Ascending aorta (tissue), 2 donors: ENCODE data around the gene SMARCE1. TPM values are rescaled to one million over a fixed set of nuclear protein-coding genes. Genes with fewer than 3 reads are reported as not detected.
A peak's percentile ranks its signal among the peaks of the same experiment; 100 is the strongest.

Experiments used
- DNase-seq, 2 donors: peaks; one replicate each; pipeline ENCODE4 v3.0.0-alpha.2; 2019; ENCODE audit warnings: low spot score in 2 of 2
- H3K27ac ChIP-seq, 2 donors: fragments of 200-600 bp; sonication (generic); one replicate each; pipeline ENCODE4 v1.5.1; 2016 to 2017; ENCODE audit warnings: mild to moderate bottlenecking in 1 of 2
- H3K27me3 ChIP-seq: fragments of 200-600 bp; sonication (generic); one replicate; pipeline ENCODE4 v1.5.1; 2017
- H3K36me3 ChIP-seq, 2 donors: fragments of 200-600 bp; sonication (generic); one replicate each; pipeline ENCODE4 v1.5.1; 2016
- H3K4me1 ChIP-seq, 2 donors: fragments of 200-600 bp; sonication (generic); one replicate each; pipeline ENCODE4 v1.5.1; 2016 to 2017; ENCODE audit warnings: mild to moderate bottlenecking in 1 of 2
- H3K4me3 ChIP-seq, 2 donors: fragments of 200-600 bp; sonication (generic); one replicate each; pipeline ENCODE4 v1.5.1; 2016 to 2017; ENCODE audit warnings: mild to moderate bottlenecking in 1 of 2
- H3K9me3 ChIP-seq, 2 donors: fragments of 200-600 bp; sonication (generic); one replicate each; pipeline ENCODE4 v1.5.1; 2016
- CTCF ChIP-seq, 3 experiments: fragments of 200-600 bp in 2 of 3; fragments of 450-650 bp in 1 of 3; sonication (generic) in 2 of 3; IDR thresholded peaks; one replicate each; pipeline ENCODE4 v1.5.1; 2016 to 2019; ENCODE audit warnings: antibody characterized with exemption in 3 of 3, mild to moderate bottlenecking in 1 of 3, moderate library complexity in 1 of 3
- intact Hi-C: fragments of 100-400 bp; cut with DNase I; formaldehyde crosslinking; loops from one replicate; pipeline ENCODE4 v1.15.1; 2023
- total RNA-seq: library from RNA; depleted of rRNA; stranded (reverse); fragments of >200 nt; gene quantifications from one replicate; pipeline ENCODE4 v1.1.0, GENCODE V29; 2016

The SMARCE1 gene
- total RNA-seq, 1 donor from 2014 or later, result 147 TPM

- H3K27me3 ChIP-seq, result no peaks in the 10 kb centered on the region
- no peaks in the 10 kb centered on the region for H3K9me3 ChIP-seq
- peak in 1 of 2 donors; percentile 50 for DNase-seq
- peak overlapping the region in 1 of 2 donors; percentile 8 for H3K4me3 ChIP-seq
- no peak for TF ChIP-seq CTCF (IDR thresholded peaks at IDR 0.05)
- H3K36me3 ChIP-seq, result no peaks in the 10 kb centered on the region
- intact Hi-C loops, result no loop called here
- peak overlapping the region in 1 of 2 donors; percentile 19 for H3K27ac ChIP-seq
- H3K4me1 ChIP-seq, result peaks cover 0 to 4% of the 10 kb centered on the region in 2 donors
Measured at GRCh38 chr17:40598301-40598618, 49.4 kb downstream of the SMARCE1 start.

DNA sequence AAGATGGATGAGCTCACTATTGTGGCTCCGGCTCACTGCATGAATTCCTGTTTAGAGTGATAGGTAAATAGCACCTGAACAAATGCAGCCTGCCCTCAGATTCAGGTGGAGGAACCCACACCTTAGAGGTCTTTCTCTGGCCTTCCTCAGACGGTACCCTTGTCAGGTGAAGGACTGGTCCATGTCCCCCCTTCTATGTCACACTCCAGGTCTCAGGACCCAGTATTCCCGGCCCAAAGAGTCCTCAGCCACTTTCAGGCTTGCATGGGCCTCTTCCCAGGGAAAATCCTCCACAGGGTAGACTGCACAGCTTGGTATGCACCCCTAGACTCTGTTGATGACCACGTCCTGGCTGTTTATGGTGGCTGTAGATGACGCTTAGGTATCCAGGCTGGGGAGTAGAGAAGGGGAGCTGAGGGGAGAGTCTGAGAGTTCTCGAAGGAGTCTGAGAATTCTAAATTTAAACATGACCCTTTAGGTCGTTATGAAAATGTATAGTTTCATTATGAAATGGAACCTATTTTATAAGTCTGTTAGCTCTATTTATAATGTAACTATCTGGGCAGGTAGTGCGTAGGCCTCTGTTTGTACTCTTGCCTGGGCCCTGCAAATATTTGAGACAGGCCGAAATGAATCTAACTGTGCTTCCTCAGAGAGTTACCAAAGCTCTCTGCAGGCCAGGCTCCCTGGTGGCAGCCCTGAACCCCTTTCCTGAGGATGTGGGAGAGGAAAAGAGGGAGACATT is 49.9 kb downstream of the SMARCE1 start:
- DNase-seq, result no peak
- Histone ChIP-seq H3K27ac (peak overlapping the region in 1 of 2 donors; percentile 19), H3K4me1 (peaks cover 0 to 4% of the 10 kb centered on the region in 2 donors), H3K4me3 (peak overlapping the region in 1 of 2 donors; percentile 8), H3K36me3 (no peaks in the 10 kb centered on the region), H3K27me3 (no peaks in the 10 kb centered on the region), H3K9me3 (no peaks in the 10 kb centered on the region)
- no peak for TF ChIP-seq CTCF (IDR thresholded peaks at IDR 0.05)
- intact Hi-C loops, result no loop called here

- no peaks in the 10 kb centered on the region for H3K9me3 ChIP-seq
- H3K27ac ChIP-seq, result no peak overlapping the region
- no peaks in the 10 kb centered on the region for H3K27me3 ChIP-seq
- H3K4me3 ChIP-seq, result no peak overlapping the region
- peaks cover 0 to 4% of the 10 kb centered on the region in 2 donors for H3K4me1 ChIP-seq
- no peaks in the 10 kb centered on the region for H3K36me3 ChIP-seq
- intact Hi-C loops, result no loop called here
- TF ChIP-seq CTCF (IDR thresholded peaks at IDR 0.05), result no peak
- DNase-seq, result no peak
Measured at GRCh38 chr17:40597156-40597555, 50.5 kb downstream of the SMARCE1 start.

DNA sequence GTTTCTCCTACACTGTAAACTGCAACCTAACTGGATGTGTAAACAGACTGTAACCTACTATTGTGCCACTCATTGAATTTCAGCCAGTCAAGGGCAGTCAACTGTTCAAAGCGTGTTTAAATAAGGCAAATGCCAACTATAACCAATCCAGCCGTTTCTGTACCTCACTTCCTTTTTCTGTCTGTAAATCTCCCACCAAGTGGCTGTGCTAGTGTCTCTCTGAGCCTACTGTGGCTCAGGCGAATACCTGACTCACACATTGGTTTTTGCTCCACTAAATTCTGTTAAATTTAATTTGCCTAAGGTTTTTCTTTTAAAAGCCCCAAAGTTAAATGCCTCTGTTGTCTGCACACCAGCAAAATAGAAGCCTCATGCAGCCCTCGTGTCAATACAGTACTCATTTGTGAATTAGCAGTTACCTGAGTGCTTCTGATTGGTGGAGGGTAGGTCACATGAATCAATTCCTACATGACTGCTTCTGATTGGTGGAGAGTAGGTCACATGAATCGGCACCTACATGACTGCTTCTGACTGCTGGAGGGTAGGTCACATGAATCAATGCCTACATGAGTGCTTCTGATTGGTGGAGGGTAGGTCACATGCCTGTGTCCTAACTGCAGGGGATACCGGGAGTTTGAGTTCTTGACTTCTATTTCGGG is 51.2 kb downstream of the SMARCE1 start:
- intact Hi-C loops, result no loop called here
- no peaks in the 10 kb centered on the region for H3K36me3 ChIP-seq
- H3K9me3 ChIP-seq, result no peaks in the 10 kb centered on the region
- DNase-seq, result no peak
- no peak overlapping the region for H3K27ac ChIP-seq
- no peak for TF ChIP-seq CTCF (IDR thresholded peaks at IDR 0.05)
- H3K27me3 ChIP-seq, result no peaks in the 10 kb centered on the region
- H3K4me3 ChIP-seq, result no peak overlapping the region
- peaks cover 0 to 4% of the 10 kb centered on the region in 2 donors for H3K4me1 ChIP-seq

DNA sequence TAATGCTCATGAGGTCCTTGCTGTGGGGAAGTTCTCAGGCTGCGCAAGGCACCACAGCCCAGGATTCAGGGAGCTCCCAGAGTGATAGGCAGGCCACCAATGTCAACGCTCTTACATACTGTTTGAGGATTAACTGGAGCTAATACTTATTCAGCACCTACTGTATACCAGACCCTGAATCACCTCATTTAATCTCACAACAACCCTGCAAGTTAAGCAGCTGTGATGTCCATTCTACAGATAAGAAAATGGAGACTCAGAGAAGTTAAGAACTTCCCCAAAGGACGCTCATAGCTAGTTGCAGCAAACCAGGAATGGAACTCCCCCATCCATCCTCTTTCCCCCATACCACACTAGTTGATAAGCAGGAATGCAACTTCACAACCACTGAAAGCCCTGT is 56.9 kb downstream of the SMARCE1 start:
- H3K4me3 ChIP-seq, result no peak overlapping the region
- DNase-seq, result no peak
- H3K27ac ChIP-seq, result no peak overlapping the region
- intact Hi-C loops, result no loop called here
- no peaks in the 10 kb centered on the region for H3K36me3 ChIP-seq
- no peaks in the 10 kb centered on the region for H3K27me3 ChIP-seq
- H3K9me3 ChIP-seq, result no peaks in the 10 kb centered on the region
- no peaks in the 10 kb centered on the region for H3K4me1 ChIP-seq
- no peak for TF ChIP-seq CTCF (IDR thresholded peaks at IDR 0.05)
